K562 treated with DMSO at 1 percent for 4 hours (cell line): ENCODE data around the gene CCDC13. TPM values are rescaled to one million over a fixed set of nuclear protein-coding genes. Genes with fewer than 3 reads are reported as not detected.

Experiments used
- total RNA-seq: library from RNA; unstranded; fragments of 300-600 nt; gene quantifications from 2 replicates; pipeline ENCODE4 v1.2.3, GENCODE V29; 2022; ENCODE audit not compliant: insufficient read depth

The CCDC13 gene, protein sequence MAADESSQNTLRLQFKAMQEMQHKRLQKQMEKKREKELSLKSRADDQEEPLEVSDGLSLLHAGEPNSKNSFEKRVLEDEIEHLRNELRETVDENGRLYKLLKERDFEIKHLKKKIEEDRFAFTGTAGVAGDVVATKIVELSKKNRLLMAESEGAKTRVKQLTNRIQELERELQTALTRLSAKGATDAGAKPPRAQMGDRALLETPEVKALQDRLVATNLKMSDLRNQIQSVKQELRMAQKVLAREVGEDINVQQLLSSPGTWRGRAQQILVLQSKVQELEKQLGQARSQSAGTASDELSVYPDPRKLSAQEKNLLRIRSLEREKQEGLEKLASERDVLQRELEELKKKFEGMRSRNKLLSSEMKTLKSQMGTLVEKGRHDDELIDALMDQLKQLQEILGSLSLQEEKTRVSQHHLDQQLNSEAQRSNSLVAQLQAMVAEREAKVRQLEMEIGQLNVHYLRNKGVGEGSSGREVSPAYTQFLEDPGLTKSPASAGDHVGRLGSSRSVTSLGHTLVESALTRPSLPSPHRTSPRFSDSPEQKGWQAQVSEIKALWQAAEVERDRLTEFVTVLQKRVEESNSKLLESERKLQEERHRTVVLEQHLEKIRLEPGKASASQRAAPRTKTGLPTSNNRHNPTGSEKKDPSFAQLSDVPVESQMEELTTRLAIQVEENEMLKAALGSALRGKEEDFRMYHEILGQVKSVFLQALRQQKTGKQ
- 1.1 and 1.2 TPM in 2 replicates for total RNA-seq

DNA sequence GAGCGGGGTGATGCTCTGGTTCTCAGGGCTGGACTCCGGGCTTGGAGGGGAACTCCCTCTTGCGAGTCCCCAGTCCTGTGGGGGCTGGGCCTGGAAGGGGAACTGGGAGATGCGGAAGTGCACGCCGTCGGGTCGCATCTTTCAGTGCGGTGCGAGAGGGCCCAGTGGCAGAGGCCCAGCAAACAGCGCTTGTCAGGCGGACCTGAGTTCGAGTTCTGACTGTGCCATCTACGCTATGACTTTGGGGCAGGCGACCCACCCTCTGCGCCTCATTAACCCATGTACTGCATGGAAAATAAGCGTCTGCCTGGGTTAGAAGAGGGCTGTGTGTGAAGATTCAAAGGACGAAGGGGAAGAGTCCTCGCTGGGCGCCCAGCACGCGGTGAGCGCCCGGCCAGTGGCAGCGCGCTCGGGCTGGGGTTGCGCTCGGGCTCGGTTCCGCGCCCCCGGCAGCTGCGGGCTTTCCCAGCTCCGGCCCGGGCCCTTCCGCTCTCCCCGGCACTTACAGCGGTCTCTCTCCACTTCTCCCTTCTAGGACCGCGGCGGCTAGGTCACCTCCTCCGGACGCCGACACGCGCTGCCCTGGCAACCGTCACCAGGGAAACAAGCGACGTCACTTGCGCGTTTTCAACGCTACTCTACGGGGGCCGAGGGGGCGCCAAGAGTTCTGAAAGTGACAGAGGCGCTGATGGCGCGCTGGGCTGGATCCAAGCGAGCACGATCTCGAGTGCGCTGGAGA, at the start of gene CCDC13:
Gene CCDC13 (minus strand): TSS at position 584 of the 739 bp plus-strand sequence. CDS start 14,908 bp downstream, outside the sequence.

DNA sequence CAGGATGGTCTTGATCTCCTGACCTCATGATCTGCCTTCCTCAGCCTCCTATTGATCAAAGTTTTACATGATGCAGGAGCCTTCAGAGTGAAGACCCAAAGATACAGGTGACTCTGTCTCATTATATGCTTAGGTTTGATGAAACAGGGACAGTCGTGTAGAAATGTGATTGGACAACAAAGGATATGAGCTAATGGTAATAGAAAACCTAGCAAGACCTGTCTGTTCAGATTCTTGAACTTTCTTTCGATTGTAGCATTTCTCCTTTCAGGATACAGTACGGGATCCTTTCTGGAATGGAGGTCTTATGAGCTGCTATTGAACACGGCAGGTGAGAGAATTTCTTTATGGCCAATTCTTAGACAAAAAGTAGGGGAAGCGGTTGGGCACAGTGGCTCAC, 36.1 kb upstream of the CCDC13 start, which contains the start of gene ACKR2:
Gene ACKR2 (plus strand): TSS at position 244 of the 400 bp plus-strand sequence. CDS start 55,058 bp downstream, outside the sequence.

DNA sequence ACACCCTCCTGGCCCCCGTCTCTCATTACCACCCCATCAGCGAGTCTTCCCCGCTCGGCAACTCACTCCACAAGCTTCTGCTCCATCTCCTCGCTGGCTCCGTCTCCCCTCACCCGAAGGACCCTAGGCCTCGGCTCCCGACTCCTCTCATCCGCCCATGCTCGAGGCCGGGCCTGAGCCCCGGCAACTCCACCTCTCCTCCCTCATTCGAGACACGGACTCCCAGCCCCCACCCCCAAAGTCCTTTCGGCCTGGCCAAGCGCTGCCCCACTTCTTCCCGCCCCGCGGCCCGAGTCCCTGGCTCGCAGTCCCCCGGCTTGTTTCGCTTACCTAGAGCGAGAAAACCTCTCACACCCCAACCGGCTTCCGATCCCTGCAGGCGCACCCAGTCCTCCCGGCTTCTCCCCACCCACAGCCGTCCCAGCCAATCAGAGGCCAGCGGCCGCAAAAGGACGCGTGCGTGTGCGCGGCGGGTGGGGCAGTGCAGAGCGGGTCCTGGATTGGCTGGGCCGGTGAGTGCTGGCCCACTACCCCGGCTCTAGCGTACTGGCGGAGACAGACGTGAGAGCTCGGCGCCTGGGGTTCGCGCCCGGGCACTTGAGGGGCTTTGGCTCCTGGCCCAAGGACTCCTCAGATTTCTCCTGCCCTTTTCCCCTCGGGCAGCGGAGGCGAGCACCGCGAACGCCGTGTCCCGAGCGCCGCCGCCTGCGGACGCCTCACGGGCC, 31.2 kb upstream of the CCDC13 start, which contains the start of gene HIGD1A:
Gene HIGD1A (minus strand): TSS at position 385 of the 725 bp plus-strand sequence. CDS start 10,237 bp downstream, outside the sequence.

Other genes starting within 250 kb of the CCDC13 start
- gene SEC22C, start 191.3 kb downstream of the CCDC13 start, total RNA-seq: 43.6 and 52.1 TPM in 2 replicates
- gene SS18L2, start 182.4 kb downstream of the CCDC13 start, total RNA-seq: 66.5 and 70.0 TPM in 2 replicates
- 12.3 and 23.8 TPM in 2 replicates for gene NKTR, start 172.6 kb downstream of the CCDC13 start, total RNA-seq
- gene ZBTB47, start 119.6 kb downstream of the CCDC13 start, total RNA-seq: 0.71 and 0.89 TPM in 2 replicates
- not detected in 2 replicates for gene KLHL40, start 87.7 kb downstream of the CCDC13 start, total RNA-seq
- gene HHATL, start 70.5 kb downstream of the CCDC13 start, total RNA-seq: not detected in 2 replicates
- gene HIGD1A, start 31.2 kb upstream of the CCDC13 start, total RNA-seq: 123 and 145 TPM in 2 replicates
- not detected in 2 replicates for gene ACKR2, start 36.2 kb upstream of the CCDC13 start, total RNA-seq
- gene CYP8B1, start 102.6 kb upstream of the CCDC13 start, total RNA-seq: not detected in 2 replicates
- 0.67 TPM in 1 of 2 replicates, not detected in the other for gene ZNF662, start 132.9 kb upstream of the CCDC13 start, total RNA-seq
- 0.54 TPM in 1 of 2 replicates, not detected in the other for gene GASK1A, start 206.1 kb upstream of the CCDC13 start, total RNA-seq